Right ventricle myocardium inferior (tissue), 1 donor: ENCODE measurements around the gene ANAPC5. TPM values are rescaled to one million over a fixed set of nuclear protein-coding genes. Genes with fewer than 3 reads are reported as not detected.
"Not testable (repeated sequence)": the region's sequence is repeated elsewhere in the genome, so short reads cannot be mapped to it uniquely, and the experiment has no call there.

Source experiments
- ATAC-seq: fragments of 200-7000 bp; cut with Tn5 transposase; one replicate; pipeline ENCODE4 v1.9.1; 2020; ENCODE audit warnings: mild to moderate bottlenecking, moderate library complexity
- DNase-seq: peaks from one replicate; pipeline ENCODE4 v3.0.0; 2021; ENCODE audit errors: missing footprints
- intact Hi-C: fragments of 100-400 bp; cut with DNase I; formaldehyde crosslinking; loops from one replicate; pipeline ENCODE4 v1.11.0; 2022
- total RNA-seq: library from RNA; stranded (reverse); fragmentation: NEBNext Ultra II Directional; extraction: Animal tissue kit (Norgen Biotek cat#: 25700); gene quantifications from one replicate; pipeline ENCODE4 v1.2.1, GENCODE V29; 2021
- donor health status: DM: no; HTN: yes; CAD: no; lungs with severe emphysema.

ANAPC5 gene
- total RNA-seq, 1 donor from 2014 or later = 61.8 TPM

DNA sequence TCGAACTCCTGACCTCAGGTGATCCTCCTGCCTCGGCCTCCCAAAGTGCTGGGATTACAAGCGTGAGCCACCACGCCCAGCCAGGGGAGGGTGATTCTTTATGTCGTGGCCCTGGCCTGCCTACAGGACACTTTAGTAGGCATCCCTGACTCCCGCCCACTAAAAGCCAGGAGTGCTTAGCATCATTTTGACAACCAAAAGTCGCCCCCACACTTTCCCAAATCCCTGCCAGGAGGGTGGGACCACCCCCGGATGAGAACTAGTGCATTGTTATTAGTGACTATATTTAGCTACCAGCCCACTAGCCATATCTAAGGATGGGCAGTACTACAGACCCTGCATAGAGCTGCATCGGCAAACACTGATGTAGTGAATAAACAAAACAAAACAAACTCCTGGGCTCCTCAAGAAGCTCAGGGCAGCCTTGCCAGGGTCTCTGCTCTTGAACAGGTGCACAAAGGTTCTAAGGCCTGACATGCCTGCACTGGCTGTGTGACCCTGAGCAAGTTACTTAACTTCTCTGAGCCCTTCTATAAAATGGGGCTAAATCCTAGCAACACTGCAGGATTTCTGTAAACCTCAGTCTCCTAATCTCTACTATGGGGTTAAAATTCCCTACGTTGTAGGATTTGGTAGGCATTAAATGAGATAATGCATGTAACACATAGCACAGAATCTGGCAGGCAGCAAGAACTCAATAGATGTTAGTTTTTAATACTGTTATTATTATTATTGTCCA, 57.9 kb downstream of the ANAPC5 start:
- ATAC-seq (no peak), DNase-seq (no peak)
- intact Hi-C loops = loop anchor here (10.0 kb wide), 1 partner anchor 390 kb away; no protein-coding TSS in a partner anchor

- DNase-seq (no peak), ATAC-seq (no peak)
- intact Hi-C loops = loop anchor here (10.0 kb wide), 1 partner anchor 391 kb away; no protein-coding TSS in a partner anchor
Measured at GRCh38 chr12:121293603-121294002, 58.6 kb downstream of the ANAPC5 start.

DNA sequence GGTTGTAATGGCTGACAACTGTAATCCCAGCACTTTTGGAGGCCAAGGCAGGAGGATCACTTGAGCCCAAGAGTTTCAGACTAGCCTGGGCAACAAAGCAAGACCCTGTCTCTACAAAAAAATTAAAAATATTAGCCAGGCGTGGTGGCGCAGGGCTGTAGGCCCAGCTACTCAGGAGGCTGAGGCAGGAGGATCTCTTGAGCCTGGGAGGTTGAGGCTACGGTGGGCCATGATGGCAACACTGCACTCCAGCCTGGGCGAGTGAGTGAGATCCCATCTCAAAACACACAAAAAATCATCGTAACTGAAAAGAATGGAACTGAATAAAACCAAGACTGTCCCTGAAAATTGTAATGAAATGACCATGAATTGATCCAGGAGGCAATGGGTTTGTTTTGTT, 61.8 kb downstream of the ANAPC5 start:
- DNase-seq = no peak
- intact Hi-C loops = loop anchor here (10.0 kb wide), 1 partner anchor 394 kb away; no protein-coding TSS in a partner anchor

GRCh38 chr12:121289962-121290361, 62.2 kb downstream of the ANAPC5 start:
- intact Hi-C loops = loop anchor here (10.0 kb wide), 1 partner anchor 395 kb away; no protein-coding TSS in a partner anchor
- DNase-seq = no peak
- no peak for ATAC-seq

More for the DNA sequence above, 61.8 kb downstream of the ANAPC5 start:
- ATAC-seq = no peak

GRCh38 chr12:121288986-121289385, 63.2 kb downstream of the ANAPC5 start:
- no peak for ATAC-seq
- no peak for DNase-seq
- intact Hi-C loops = no loop called here

GRCh38 chr12:121288158-121288845, 63.9 kb downstream of the ANAPC5 start:
- DNase-seq (no peak), ATAC-seq (peak; percentile 14)
- intact Hi-C loops = no loop called here

DNA sequence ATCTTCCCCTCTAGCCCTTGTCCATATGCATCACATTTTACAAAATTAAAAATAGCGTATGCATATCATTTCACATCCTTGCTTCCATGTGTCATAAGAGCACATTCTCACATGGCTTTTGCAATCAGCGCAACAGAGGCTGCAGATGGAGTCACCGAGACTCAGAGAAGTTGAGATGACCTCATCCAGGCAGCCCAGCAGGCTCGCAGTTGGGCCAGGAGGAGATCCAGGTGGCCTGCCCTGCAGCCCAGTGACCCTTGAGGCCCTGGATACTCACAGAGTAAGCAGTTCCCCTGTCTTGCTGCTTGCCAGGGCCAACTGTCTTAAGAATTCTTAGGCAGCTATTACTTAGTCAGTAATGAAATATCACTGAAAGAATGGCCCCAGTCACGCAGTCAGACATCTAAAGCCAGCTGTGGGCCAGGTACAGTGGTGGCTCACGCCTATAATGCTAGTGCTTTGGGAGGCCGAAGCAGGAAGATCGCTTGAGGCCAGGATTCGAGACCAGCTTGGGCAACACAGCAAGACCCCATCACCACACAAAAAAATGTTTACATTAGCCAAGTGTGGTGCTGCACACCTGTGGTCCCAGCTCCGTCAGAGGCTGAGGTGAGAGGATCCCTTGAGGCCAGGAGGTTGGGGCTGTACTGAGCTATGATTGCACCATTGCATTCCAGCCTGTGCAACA, 64.8 kb downstream of the ANAPC5 start:
- DNase-seq = no peak
- intact Hi-C loops = no loop called here
- ATAC-seq = no peak

DNA sequence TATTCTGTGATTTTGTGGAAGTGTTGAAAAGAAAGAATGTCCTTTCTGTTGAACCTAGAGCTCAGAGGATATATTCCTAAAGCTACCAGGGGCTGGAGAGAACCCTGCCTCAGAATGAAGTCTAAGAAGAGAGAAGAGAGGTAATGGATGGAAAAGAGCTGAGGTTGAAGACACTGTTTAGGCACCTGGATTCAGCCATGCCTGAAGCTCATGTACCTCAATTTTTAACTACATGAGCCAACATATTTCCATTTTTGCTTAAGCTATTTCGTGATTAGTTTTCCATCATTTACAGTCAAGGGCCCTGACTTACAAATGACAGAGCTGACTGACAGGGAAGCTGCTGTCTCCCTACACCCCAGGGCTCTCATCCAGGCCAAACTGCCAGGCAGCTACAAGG, 66.4 kb downstream of the ANAPC5 start:
- ATAC-seq (no peak), DNase-seq (no peak)
- intact Hi-C loops = no loop called here

DNA sequence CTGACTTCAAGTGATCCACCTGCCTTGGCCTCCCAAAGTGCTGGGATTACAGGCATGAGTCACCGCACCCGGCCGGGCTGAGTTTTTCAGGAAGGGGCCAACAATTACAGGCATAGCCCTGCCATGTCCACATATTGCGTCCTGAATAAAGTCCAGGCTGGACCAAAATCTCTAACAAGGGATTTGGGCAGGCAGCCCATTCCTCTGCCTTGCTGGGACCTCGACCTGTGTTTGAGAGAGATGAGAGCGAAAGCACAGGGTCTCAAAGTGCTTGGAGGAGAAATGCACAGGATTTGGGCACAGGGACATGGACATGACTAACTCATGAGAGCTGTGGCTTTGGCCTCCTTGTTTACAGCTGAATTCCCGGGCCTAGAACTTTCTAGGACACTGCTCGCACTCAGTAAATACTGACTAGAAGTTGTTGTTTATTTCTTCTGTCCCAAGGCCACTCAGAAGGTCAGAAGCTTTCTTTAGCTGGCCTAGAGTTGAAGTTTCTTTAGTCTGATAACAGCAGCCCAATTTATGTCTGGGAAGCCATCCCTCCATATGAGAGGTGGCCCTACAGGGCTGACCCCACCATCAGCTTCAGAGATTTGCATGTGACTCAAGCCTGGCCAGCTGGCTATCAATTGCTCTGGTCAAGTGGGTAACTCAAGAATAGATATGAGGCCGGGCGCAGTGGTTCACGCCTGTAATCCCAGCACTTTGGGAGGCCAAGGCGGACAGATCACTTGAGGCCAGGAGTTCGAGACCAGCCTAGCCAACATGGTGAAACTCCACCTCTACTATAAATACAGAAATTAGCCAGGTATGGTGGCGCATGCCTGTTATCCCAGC, 67.4 kb downstream of the ANAPC5 start:
- ATAC-seq (no peak), DNase-seq (no peak)
- intact Hi-C loops = no loop called here

GRCh38 chr12:121283841-121284240, 68.4 kb downstream of the ANAPC5 start:
- no peak for ATAC-seq
- no peak for DNase-seq
- intact Hi-C loops = no loop called here

- no peak for DNase-seq
- no peak for ATAC-seq
- intact Hi-C loops = no loop called here
Measured at GRCh38 chr12:121283388-121283787, 68.8 kb downstream of the ANAPC5 start.

- ATAC-seq, DNase-seq, intact Hi-C loops: not testable (repeated sequence)
Measured at GRCh38 chr12:121282910-121283309, 69.3 kb downstream of the ANAPC5 start.

DNA sequence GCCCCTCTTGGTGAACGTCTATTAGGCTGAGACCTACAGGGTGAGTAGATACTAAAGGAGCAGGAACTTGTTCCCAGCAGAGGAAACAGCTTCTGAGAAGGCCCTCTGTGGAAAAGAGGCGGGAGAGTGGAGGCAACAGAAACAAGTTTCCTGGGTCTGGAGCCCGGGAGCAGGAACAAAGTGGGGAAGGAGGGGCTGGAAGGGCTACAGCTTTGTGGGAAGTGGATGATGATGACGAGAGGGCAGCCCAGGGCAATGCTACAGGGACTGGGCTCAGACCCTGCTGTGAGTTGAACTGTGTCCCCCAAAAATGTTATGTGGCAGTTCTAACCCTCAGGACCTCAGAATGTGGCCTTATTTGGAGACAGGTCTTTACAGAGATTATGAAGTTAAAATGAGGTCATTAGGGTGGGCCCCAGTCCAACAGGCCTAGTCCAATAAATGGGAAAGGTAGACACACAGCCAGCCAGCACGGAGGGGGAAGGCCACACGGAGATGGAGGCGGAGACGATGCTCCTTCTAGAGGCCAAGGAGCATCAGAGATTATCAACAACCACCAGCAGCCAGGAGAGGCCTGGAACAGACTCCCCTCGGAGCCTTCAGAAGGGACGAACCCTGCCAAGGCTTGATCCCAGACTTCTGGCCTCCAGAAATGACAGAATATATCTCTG, 70.0 kb downstream of the ANAPC5 start:
- no peak for DNase-seq
- ATAC-seq = peak; percentile 55
- intact Hi-C loops = no loop called here

GRCh38 chr12:121281116-121281515, 71.1 kb downstream of the ANAPC5 start:
- DNase-seq, intact Hi-C loops, ATAC-seq: not testable (repeated sequence)

DNA sequence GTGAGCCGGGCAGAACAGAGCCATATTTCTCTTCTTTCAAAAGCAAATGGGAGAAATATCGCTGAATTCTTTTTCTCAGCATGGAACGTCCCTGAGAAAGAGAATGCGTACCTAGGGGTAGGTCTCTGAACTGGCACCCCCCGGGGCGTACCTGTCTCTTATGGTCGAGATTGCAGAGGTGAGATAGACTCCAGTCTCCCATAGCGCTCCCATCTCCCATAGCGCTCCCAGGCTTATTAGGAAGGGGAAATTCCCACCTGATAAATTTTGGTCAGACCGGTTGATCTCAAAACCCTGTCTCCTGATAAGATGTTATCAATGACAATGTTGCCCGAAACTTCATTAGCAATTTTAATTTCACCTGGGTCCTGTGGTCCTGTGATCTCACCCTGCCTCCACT, 71.7 kb downstream of the ANAPC5 start:
- DNase-seq, intact Hi-C loops, ATAC-seq: not testable (repeated sequence)

GRCh38 chr12:121279507-121279915, 72.7 kb downstream of the ANAPC5 start:
- intact Hi-C loops = no loop called here
- ATAC-seq = peak; percentile 71
- DNase-seq = peak; percentile 79

GRCh38 chr12:121279071-121279375, 73.2 kb downstream of the ANAPC5 start:
- DNase-seq = peak; percentile 73
- intact Hi-C loops = no loop called here
- ATAC-seq = peak; percentile 27
